ENCODE results near the gene KSR2. TPM values are rescaled to one million over a fixed set of nuclear protein-coding genes. Genes with fewer than 3 reads are reported as not detected.
A peak's percentile ranks its signal among the peaks of the same experiment; 100 is the strongest.

Gene KSR2
- total RNA-seq, 1 experiment from 2014 or later, result 0.02 TPM

- Mint-ChIP-seq H3K4me3 (ENCODE audit: unreplicated experiment) (no peak overlapping the region), H3K36me3 (ENCODE audit: insufficient read depth, unreplicated experiment) (no peaks in the 10 kb centered on the region), H3K27ac (ENCODE audit: low read depth, unreplicated experiment) (no peak overlapping the region), H3K9me3 (ENCODE audit: unreplicated experiment) (peaks cover 8% of the 10 kb centered on the region), H3K27me3 (ENCODE audit: insufficient read depth, unreplicated experiment) (peaks cover 18% of the 10 kb centered on the region), H3K4me1 (ENCODE audit: insufficient read depth, unreplicated experiment) (peaks cover 12% of the 10 kb centered on the region)
- BruUV-seq (replicated peaks), result no TSS peak
- ChIA-PET POLR2A (no interaction called here), CTCF (no interaction called here)
- TF ChIP-seq CTCF (IDR thresholded peaks at IDR 0.05; ENCODE audit: unreplicated experiment), result no peak
- intact Hi-C loops (cut with micrococcal nuclease), result no loop called here
- no peak for DNase-seq (ENCODE audit: unreplicated experiment)
These were observed 3.5 kb upstream of the KSR2 start for GRCh38 chr12:117972301-117972700.

GRCh38 chr12:117970334-117970733, 1.5 kb upstream of the KSR2 start:
- Mint-ChIP-seq H3K27ac (ENCODE audit: low read depth, unreplicated experiment) (no peak overlapping the region), H3K36me3 (ENCODE audit: insufficient read depth, unreplicated experiment) (no peaks in the 10 kb centered on the region), H3K4me1 (ENCODE audit: insufficient read depth, unreplicated experiment) (peaks cover 12% of the 10 kb centered on the region), H3K4me3 (ENCODE audit: unreplicated experiment) (no peak overlapping the region), H3K9me3 (ENCODE audit: unreplicated experiment) (peaks cover 8% of the 10 kb centered on the region), H3K27me3 (ENCODE audit: insufficient read depth, unreplicated experiment) (peaks cover 38% of the 10 kb centered on the region)
- no peak for DNase-seq (ENCODE audit: unreplicated experiment)
- CTCF ChIA-PET, result no interaction called here
- intact Hi-C loops (cut with micrococcal nuclease), result no loop called here
- POLR2A ChIA-PET, result no interaction called here
- no TSS peak for BruUV-seq (replicated peaks)
- TF ChIP-seq CTCF (IDR thresholded peaks at IDR 0.05; ENCODE audit: unreplicated experiment), result no peak

- BruUV-seq (replicated peaks), result no TSS peak
- Mint-ChIP-seq H3K36me3 (ENCODE audit: insufficient read depth, unreplicated experiment) (no peaks in the 10 kb centered on the region), H3K27me3 (ENCODE audit: insufficient read depth, unreplicated experiment) (peaks cover 53% of the 10 kb centered on the region), H3K4me3 (ENCODE audit: unreplicated experiment) (peak overlapping the region; percentile 73), H3K27ac (ENCODE audit: low read depth, unreplicated experiment) (no peak overlapping the region), H3K9me3 (ENCODE audit: unreplicated experiment) (peaks cover 8% of the 10 kb centered on the region), H3K4me1 (ENCODE audit: insufficient read depth, unreplicated experiment) (peaks cover 12% of the 10 kb centered on the region)
- DNase-seq (ENCODE audit: unreplicated experiment), result no peak
- POLR2A ChIA-PET, result no interaction called here
- no peak for TF ChIP-seq CTCF (IDR thresholded peaks at IDR 0.05; ENCODE audit: unreplicated experiment)
- intact Hi-C loops (cut with micrococcal nuclease), result no loop called here
- CTCF ChIA-PET, result no interaction called here
These were observed 520 bp downstream of the KSR2 start for GRCh38 chr12:117968151-117968789.

- BruUV-seq (replicated peaks), result no TSS peak
- Mint-ChIP-seq H3K36me3 (ENCODE audit: insufficient read depth, unreplicated experiment) (no peaks in the 10 kb centered on the region), H3K4me3 (ENCODE audit: unreplicated experiment) (no peak overlapping the region), H3K27me3 (ENCODE audit: insufficient read depth, unreplicated experiment) (peaks cover 53% of the 10 kb centered on the region), H3K9me3 (ENCODE audit: unreplicated experiment) (peaks cover 8% of the 10 kb centered on the region), H3K4me1 (ENCODE audit: insufficient read depth, unreplicated experiment) (peaks cover 12% of the 10 kb centered on the region), H3K27ac (ENCODE audit: low read depth, unreplicated experiment) (no peak overlapping the region)
- intact Hi-C loops (cut with micrococcal nuclease), result no loop called here
- ChIA-PET CTCF (interaction anchor here (0.7 kb wide), 1 partner anchor 48 kb away, joined by 3 read pairs; no protein-coding TSS in a partner anchor), POLR2A (no interaction called here)
- DNase-seq (ENCODE audit: unreplicated experiment), result no peak
- no peak for TF ChIP-seq CTCF (IDR thresholded peaks at IDR 0.05; ENCODE audit: unreplicated experiment)
These were observed 1.3 kb downstream of the KSR2 start for GRCh38 chr12:117967512-117967911.

Measured in MCF 10A (cell line).